ENCODE data around the gene CCDC69. TPM values are rescaled to one million over a fixed set of nuclear protein-coding genes. Genes with fewer than 3 reads are reported as not detected.

Gene CCDC69
- total and polyA plus RNA-seq, 10 of the 15 experiments (the other 5 are each of a cell fraction or from before 2014, with no cell fraction given): 13.5 to 106 (median 70.1) TPM

GRCh38 chr5:151250346-151251000 is 26.6 kb upstream of the CCDC69 start:
- no peak for ATAC-seq
- CTCF ChIA-PET: interaction anchor here (0.9 to 6.2 kb wide), 3 partner anchors 11 to 48 kb away, joined by 3 to 62 read pairs (median 24); no protein-coding TSS in a partner anchor
- RAD21 ChIA-PET (ENCODE audit: unreplicated experiment): interaction anchor here (4.5 to 9.4 kb wide), 4 partner anchors 10 to 37 kb away, joined by 27 to 156 read pairs (median 88); partner anchors contain the start of gene CCDC69
- Histone ChIP-seq H4K20me1 (ENCODE audit: control insufficient read depth, insufficient read depth) (no peaks in the 10 kb centered on the region), H3K4me2 (ENCODE audit: control insufficient read depth, insufficient read depth) (no peak overlapping the region), H3K9ac (ENCODE audit: control insufficient read depth, insufficient read depth, low read length) (no peak overlapping the region), H3K79me2 (ENCODE audit: control insufficient read depth, insufficient read depth, low read length) (peaks cover 26% of the 10 kb centered on the region), H3K27me3 (replicated peaks in 1 of 2; ENCODE audit: control insufficient read depth in 2 of 2, insufficient read depth in 2 of 2, low read length in 1 of 2) (no peaks in the 10 kb centered on the region), H2AFZ (ENCODE audit: control insufficient read depth, low read depth, low read length) (no peak overlapping the region), H3K4me1 (ENCODE audit: control insufficient read depth, insufficient read depth, low read length) (peaks cover 13% of the 10 kb centered on the region; the same call in 1 of the 2 replicates), H3K9me3 (replicated peaks; ENCODE audit: control insufficient read depth, insufficient read depth, low read length) (no peaks in the 10 kb centered on the region), H3K4me3 (peak overlapping the region; percentile 51; the same call in 1 of the 2 replicates), H3K36me3 (ENCODE audit: control insufficient read depth in 2 of 2, insufficient read depth in 2 of 2, low read length in 1 of 2) (no peaks in the 10 kb centered on the region), H3K27ac (ENCODE audit: control insufficient read depth, insufficient read depth) (0 out of 2 replicates have a peak overlapping the region, but pooled peaks have one; percentile 51)
- SMC1A ChIA-PET (ENCODE audit: uncharacterized antibody, unreplicated experiment): interaction anchor here (9.2 to 10.0 kb wide), 2 partner anchors 11 to 32 kb away, joined by 86 to 227 read pairs; partner anchors contain the start of gene CCDC69
- 82% methylated on average over 10 of the region's 10 CpGs for WGBS (ENCODE audit: insufficient coverage, insufficient replicate concordance, low lambda C conversion rate, missing lambda C conversion rate)
- intact Hi-C loops (cut with micrococcal nuclease; ENCODE audit: unreplicated experiment) (loop anchor here (5.0 to 10.0 kb wide), 3 partner anchors 93 to 522 kb away; partner anchors contain the start of genes ANXA6 and G3BP1), in situ Hi-C loops (cut with MboI) (no loop called here)
- POLR2A ChIA-PET: interaction anchor here (0.6 to 6.0 kb wide), 5 partner anchors 9 to 152 kb away, joined by 3 to 90 read pairs (median 59); partner anchors contain the start of gene CCDC69
- FAIRE-seq: no peak
- TF ChIP-seq DPF2 (IDR thresholded peaks at IDR 0.05) (no peak), MLLT1 (IDR thresholded peaks at IDR 0.05) (peak; percentile 38; the same call in 1 of the 2 replicates)
- DNase-seq (ENCODE audit: low read depth, low spot score): no peak
- BruUV-seq (replicated peaks): TSS peak; percentile 72

GRCh38 chr5:151249281-151249680 is 25.4 kb upstream of the CCDC69 start:
- DNase-seq (ENCODE audit: low read depth, low spot score) (no peak), ATAC-seq (no peak), FAIRE-seq (no peak)
- 80% methylated on average over 5 of the region's 5 CpGs for WGBS (ENCODE audit: insufficient coverage, insufficient replicate concordance, low lambda C conversion rate, missing lambda C conversion rate)
- no peaks in the 10 kb centered on the region for H3K9me3 ChIP-seq (replicated peaks; ENCODE audit: control insufficient read depth, insufficient read depth, low read length)
- BruUV-seq (replicated peaks): no TSS peak
- H2AFZ ChIP-seq (ENCODE audit: control insufficient read depth, low read depth, low read length): no peak overlapping the region
- no peaks in the 10 kb centered on the region for H4K20me1 ChIP-seq (ENCODE audit: control insufficient read depth, insufficient read depth)
- POLR2A ChIA-PET: interaction anchor here (6.0 kb wide), 1 partner anchor 14 kb away, joined by 74 read pairs; no protein-coding TSS in a partner anchor
- intact Hi-C loops (cut with micrococcal nuclease; ENCODE audit: unreplicated experiment): no loop called here
- H3K4me3 ChIP-seq: no peak overlapping the region
- no peak overlapping the region for H3K27ac ChIP-seq (ENCODE audit: control insufficient read depth, insufficient read depth)
- H3K27me3 ChIP-seq (replicated peaks in 1 of 2; ENCODE audit: control insufficient read depth in 2 of 2, insufficient read depth in 2 of 2, low read length in 1 of 2): no peaks in the 10 kb centered on the region
- SMC1A ChIA-PET (ENCODE audit: uncharacterized antibody, unreplicated experiment): interaction anchor here (1.5 to 10.0 kb wide), 2 partner anchors 9 to 84 kb away, joined by 4 to 86 read pairs; no protein-coding TSS in a partner anchor
- H3K79me2 ChIP-seq (ENCODE audit: control insufficient read depth, insufficient read depth, low read length): peaks cover 14% of the 10 kb centered on the region
- CTCF ChIA-PET: interaction anchor here (1.0 kb wide), 1 partner anchor 15 kb away, joined by 3 read pairs; no protein-coding TSS in a partner anchor
- in situ Hi-C loops (cut with MboI): no loop called here
- RAD21 ChIA-PET (ENCODE audit: unreplicated experiment): interaction anchor here (7.5 kb wide), 1 partner anchor 28 kb away, joined by 95 read pairs; the partner anchor contains the start of gene CCDC69
- TF ChIP-seq HDGF (IDR thresholded peaks at IDR 0.05) (no peak), ZNF24 (IDR thresholded peaks at IDR 0.05) (no peak), ATF7 (IDR thresholded peaks at IDR 0.05; ENCODE audit: low read depth) (0 out of 2 replicates have a peak, but pooled peaks have one; percentile 15)
- no peak overlapping the region for H3K9ac ChIP-seq (ENCODE audit: control insufficient read depth, insufficient read depth, low read length)
- no peaks in the 10 kb centered on the region for H3K36me3 ChIP-seq (ENCODE audit: control insufficient read depth in 2 of 2, insufficient read depth in 2 of 2, low read length in 1 of 2)
- no peak overlapping the region for H3K4me2 ChIP-seq (ENCODE audit: control insufficient read depth, insufficient read depth)
- H3K4me1 ChIP-seq (ENCODE audit: control insufficient read depth, insufficient read depth, low read length): peaks cover 19% of the 10 kb centered on the region

Measured in GM12878 (cell line).